HG02970 (cell line): ENCODE data around the gene RAB23.

Source experiments
- ATAC-seq: cut with Tn5 transposase; IDR thresholded peaks from one replicate; pipeline ENCODE4 v1.9.1; 2021; ENCODE audit warnings: mild to moderate bottlenecking, moderate library complexity, moderate number of reproducible peaks; ENCODE audit not compliant: unreplicated experiment, low FRiP score

Gene RAB23

DNA sequence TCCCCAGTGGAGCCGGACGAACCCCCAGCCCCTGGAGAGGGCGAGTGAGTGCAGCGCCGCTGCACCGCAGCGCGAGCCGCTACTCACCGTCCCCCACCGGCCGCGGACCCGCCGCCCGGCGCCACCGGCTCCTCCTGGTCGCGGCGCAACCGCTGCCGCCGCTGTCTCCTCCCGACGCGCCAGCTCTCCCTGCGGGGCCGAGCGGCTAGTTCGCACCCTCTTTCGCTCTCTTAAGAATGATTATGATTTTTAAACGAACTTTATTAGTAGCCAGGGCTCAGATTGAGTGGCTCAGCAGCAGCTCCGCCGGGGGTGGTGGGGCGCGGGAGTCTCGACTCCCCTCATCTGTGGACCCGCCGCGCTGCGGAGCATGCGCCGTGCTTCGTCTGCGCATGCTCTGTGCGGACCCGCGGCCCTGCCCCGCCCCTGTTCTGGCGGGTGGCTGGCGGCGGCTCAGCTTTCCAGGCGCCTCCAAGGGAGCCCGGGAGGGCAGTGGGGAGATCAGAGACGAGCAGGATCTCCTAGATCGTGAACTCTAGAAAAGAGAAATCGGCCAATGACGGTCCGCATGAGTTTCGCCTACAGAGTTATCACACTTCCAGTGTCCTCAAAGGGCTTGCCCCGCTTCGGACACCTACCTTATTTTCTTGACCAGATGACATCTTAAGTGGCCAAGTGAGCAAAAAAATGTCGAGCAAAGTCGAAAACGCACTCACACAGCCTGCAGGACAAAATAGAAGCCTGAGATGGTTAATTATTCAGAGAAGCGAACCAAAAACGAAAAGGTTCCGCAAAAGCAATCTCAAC, at the start of gene RAB23:
Gene RAB23, minus strand, starts transcription at position 372 of the 807 bp plus-strand sequence. CDS start 11,927 bp downstream, outside the sequence.
- peak; percentile 87 for ATAC-seq

DNA sequence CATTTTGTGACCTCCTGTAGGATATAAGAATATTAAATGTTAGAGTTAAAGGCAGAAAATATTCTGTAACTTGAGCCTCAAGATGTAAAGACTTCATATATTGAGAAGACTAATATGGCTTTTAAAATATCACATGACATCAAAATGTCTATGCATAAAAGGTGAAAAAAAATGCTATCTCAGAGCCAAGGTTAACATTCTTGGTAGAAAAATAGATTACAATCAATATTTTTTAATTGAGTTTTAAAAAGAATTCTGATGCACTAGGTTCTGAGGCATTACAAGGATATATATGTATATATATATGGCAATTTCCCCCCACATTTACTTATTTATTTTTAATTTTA, 46.2 kb upstream of the RAB23 start:
- no peak for ATAC-seq

GRCh38 chr6:57267586-57268293, 45.6 kb upstream of the RAB23 start:
- no peak for ATAC-seq

DNA sequence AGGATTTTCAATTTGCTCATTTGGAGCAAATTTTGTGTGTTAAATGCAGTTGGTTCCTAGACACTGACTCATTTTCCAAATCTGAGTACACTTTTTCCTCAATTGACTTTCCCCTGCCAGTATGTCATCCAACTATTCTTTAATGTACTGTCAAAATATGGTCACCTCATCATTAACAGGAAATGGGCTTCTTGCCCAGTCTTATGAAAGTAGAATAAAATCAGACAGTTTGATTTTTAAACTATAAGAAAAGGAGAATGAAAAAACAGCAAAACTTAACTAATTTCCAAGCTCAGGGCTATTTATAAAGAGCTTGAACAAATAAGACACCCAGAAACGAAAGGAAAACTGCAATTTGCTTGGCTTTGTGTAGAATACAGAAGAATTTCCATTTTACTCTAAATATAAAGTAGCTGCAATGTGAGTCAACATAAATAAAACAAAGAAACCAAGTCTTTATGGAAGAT, 43.7 kb upstream of the RAB23 start:
- no peak for ATAC-seq

GRCh38 chr6:57263739-57264138, 41.6 kb upstream of the RAB23 start:
- no peak for ATAC-seq

DNA sequence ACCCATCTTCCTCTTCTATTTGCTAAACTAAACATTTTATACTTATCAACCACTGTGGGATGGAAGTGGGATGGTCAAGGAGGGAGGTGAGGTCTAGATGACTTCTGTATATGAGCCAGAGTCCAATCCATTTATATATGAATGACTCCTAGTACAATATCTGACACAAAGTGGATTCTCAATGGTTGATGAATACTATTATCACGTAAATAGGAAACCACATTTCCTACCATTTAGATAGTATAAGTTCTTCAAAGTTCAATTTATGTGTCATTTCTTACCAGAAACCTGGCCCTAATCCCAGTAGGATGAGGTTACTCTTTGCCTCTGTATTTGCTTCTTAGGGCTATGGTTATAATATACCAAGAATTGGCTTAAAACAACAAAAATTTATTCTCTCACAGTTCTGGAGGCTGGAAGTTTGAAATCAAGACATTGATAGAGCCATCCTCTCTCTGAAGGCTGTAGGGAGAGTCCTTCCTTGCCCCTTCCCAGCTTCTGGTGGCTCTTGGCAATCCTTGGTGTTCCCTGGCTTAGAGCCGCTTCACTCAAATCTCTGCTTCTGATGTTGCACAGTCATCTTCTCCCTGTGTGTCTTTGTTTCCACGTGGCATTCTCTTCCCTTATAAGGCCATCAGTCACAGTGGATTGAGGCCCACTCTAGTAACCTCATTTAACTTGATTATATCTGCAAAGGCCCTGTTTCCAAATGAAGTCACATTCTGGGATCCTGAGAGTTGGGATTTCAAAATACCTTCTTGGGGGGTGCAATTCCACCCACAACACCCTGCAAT, 41.0 kb upstream of the RAB23 start:
- ATAC-seq: no peak

DNA sequence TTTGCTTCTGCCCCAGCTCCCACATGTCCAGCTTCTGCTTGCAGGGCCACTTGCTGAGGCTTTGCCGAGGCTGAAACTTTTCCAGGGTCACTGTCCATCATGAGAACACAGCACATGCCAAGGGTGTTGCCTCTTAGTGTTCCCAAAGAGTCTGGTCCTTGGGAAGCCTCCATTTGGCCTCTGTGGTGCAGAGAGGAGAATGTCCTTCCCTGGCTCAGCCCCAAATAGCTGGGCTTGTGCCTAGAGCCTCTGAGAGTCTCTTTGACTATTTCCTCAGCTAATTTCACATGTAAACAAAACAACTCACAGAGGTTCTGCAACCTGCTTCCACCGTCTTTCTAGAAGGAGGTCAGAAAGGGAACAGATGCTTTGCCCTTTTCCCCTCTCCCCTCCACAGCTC, 40.4 kb upstream of the RAB23 start:
- no peak for ATAC-seq

DNA sequence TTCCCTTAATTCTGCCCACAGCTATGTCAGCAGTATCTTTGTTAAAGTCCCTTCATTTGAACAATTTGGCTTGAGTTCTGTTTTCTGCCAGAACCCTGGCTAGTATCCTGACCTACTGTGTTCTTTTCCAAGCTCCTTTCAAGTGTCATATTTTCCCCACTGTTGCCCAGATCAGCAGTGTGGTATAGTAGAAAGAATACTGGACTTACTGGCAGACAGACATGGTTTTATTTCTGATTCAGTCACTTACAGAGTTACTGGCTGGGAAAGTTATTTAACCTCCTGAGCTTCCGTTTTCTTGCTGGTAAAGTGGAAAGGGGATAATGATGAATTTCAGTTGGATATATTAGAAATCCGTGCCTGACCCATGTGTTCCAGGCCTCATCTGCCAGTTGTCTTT, 39.8 kb upstream of the RAB23 start:
- no peak for ATAC-seq

GRCh38 chr6:57259064-57259463, 37.0 kb upstream of the RAB23 start:
- ATAC-seq: no peak

DNA sequence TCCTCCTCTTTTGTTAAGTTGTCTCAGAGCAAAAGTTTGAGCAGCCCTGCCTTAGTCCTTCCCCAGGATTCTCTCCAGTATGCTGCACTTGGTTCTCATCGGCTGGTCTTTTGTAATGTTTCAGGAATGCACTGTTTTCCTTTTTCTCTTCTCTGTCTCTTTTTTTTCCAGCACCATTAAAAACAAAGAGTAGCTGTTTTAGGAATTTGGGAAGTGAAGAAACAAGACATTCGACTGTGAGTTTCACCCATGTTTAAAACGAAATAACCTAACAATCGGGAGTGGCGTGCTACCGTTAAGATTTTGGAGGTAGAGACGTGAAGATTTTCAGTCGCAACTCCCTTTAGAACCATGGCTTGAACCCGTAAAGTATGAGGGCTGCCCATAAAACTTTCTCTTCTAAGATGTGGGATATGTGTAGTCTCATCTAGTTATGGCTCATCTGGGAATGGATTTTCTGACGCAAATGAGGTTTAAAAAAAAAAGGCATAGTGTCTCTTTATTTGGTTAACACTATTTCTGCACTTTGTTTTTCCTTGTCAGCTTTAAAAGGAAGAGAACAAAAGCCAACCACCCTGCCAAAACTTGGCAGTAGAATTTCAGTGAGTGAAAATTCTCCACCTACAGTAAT, 35.9 kb upstream of the RAB23 start:
- ATAC-seq: no peak

DNA sequence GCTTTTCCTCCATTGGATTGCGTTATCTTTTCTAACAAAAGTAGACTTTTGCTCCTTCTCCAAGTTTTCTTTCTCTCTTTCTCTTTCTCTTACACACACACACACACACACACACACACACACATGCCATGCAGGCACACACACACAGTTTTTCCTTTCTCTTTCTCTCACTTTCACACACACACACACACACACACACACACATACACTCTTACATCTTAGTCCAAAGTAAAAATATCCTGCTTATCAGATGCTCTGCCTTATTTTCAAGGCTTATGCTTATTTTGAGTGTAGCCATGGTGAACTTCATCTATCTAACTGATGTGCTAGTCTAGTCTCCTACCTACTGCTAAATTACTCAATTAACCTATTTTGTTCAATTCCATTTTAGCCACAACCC, 34.4 kb upstream of the RAB23 start:
- no peak for ATAC-seq

DNA sequence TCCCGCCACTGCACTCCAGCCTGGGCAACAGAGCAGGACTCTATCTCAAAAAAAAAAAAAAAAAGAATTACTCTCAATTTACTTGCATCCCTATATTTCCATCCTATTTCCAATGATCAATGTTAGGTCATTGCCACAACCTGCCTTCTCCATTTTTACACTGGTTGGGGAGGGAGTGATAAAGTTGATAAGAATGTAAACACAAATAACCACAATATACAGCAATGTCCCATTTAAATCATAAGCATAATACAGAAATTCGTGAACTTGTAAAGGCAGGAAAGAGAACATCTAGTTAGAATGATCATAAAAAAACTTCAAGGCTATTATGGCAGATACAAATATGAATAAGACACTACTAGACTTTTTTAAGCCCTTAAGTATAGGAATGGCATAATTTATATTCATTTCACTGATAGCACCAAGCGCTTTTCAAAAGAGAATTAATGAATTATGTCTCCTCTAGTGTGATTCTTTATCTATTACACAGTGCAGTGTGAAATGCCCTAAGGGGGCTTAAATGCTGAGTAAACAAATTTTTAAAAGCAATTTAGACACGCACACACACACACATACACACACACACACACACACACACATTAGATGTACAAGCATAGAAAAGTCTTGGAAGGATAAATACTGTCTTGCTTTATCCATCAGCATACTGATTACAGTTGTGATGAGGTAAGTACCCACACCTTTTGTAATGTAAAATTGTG, 33.5 kb upstream of the RAB23 start:
- no peak for ATAC-seq

DNA sequence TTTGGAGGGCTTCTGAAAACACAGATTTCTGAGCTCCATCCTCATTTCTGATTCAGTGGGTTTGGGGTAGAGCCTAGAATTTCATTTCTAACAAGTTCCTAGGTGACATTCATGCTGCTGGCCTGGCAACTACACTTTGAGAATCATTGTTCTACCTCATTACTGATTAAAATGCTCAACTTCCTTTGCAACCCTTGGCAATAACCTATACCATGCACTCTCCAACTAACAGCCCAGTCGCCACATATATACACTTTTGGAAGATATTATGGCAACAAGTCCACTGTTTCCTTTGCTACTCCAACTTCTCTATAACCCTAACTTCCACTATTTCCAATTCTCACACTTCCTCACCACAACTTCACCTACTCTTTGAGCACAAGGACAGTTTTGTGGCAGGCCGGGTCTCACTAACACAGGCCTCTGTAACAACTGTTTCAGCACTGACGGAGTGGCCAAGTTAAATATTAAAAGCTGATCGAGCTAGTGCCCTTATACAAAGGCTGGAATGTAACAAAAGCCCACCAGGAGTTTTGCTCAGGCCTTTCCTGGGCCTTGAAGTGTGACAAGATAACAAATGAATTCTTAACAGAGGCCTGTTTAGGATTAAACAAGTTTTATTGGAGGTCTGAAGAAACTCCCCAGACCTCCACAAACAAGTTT, 32.1 kb upstream of the RAB23 start:
- ATAC-seq: no peak

DNA sequence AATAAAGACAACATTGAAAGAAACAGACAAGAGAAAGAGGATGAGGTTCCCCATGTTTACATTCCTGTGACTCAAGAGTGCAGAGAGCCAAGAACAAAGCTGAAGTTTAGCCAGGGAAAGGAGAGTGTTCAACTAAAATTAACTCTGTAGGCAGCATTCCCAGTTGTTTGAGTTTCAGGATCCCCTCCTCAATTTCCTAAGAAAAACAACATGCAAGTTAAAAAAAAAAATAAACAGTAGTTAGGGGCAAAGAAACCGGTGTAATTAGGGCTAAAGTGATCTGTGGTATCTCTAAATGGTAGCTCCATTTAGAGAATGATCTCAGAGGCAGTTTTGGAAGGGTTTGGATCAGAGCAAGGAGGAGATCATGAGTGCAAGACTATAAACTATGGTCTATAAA, 30.9 kb upstream of the RAB23 start:
- no peak for ATAC-seq

DNA sequence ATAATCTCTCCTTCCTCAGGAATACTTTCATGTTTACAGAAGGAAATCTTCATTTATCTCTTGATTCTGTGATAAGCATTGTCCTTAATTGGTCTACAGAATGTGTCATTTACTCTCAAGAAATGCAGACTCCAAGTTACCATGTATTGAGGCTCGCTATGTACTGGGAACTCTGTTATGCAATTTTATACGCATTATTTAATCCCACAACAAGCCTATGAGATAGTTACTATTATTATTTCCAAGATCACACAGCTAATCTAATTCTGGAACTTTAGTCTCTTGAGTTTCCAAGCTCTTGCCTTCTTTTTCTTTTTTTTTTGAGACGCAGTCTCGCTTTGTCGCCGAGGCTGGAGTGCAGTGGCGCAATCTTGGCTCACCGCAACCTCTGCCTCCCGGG, 30.0 kb upstream of the RAB23 start:
- ATAC-seq: no peak

DNA sequence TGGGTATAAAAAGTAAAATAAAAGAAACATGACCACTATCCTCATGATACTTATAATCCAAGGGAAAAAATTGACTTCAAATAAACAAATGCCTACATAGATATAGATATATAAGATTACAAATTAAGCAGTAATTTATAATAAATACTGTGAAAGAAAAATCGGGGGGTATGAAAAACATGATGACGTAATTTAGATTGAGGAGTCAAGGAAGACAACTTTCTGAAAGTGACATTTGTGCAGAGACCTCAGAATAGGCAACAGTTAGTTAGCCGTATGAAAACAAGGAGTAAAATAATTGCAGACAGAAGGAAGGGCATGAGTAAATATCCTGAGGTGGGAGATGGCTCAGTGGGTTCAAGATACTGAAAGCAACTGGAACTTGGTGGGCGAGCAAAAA, 28.2 kb upstream of the RAB23 start:
- ATAC-seq: no peak

DNA sequence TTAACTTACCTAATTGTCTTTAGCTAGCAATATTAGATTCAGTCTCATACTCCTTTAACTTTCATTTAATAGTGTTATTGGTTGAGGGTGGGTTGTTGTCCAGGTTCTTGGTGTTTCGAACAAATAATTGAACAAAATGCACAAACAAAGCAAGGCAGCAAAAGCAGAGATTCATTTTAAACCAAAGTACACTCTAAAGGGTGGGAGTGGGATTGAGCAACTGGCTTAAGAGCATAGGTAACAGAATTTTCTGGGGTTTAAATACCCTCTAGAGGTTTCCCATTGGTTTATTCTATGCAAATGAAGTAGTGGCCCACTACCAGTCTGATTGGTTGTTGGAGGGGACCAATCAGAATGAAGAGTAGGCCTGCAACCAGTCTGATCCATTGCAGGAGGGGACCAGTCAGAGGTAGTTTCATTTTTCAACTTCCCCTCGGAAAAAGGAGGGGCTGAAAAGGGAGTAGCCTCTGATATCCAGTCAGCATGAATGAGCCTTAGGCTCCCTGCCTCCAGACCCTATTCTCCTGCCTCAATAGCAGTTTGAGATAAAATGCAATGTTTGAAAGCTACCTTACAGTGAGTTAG, 26.3 kb upstream of the RAB23 start:
- ATAC-seq: no peak

GRCh38 chr6:57247603-57248002, 25.5 kb upstream of the RAB23 start:
- no peak for ATAC-seq

- ATAC-seq: no peak
Measured at GRCh38 chr6:57246307-57246706, 24.2 kb upstream of the RAB23 start.
